Panc1 (cell line): ENCODE measurements around the gene CHPT1. TPM values are rescaled to one million over a fixed set of nuclear protein-coding genes. Genes with fewer than 3 reads are reported as not detected.

ENCODE experiments used
- ATAC-seq: fragments of 200-7000 bp; cut with Tn5 transposase; 2 replicates; pipeline ENCODE4 v1.9.1; 2020; ENCODE audit warnings: mild to moderate bottlenecking, moderate library complexity
- BruUV-seq: library from RNA; stranded (reverse); fragments of 400-500 nt; replicated peaks from 2 replicates; lab custom pipeline; 2021; lab: Mats Ljungman, UMichigan
- CTCF ChIA-PET: fragments of 300-600 bp; sonication (Branson Sonifier 250); formaldehyde crosslinking; loops from one replicate; lab custom pipeline; 2022; ENCODE audit warnings: antibody characterized with exemption; lab: Charles Lee
- POLR2A ChIA-PET: fragments of 300-600 bp; sonication (Branson Sonifier 250); formaldehyde crosslinking; loops from one replicate; lab custom pipeline; 2022; ENCODE audit warnings: antibody characterized with exemption; lab: Charles Lee
- DNase-seq: peaks from one replicate; pipeline ENCODE4 v3.0.0-alpha.2; 2010; ENCODE audit warnings: low read depth, low spot score
- H3K27ac ChIP-seq: 2 replicates; pipeline ENCODE4 v1.5.1; 2011; ENCODE audit warnings: mild to moderate bottlenecking, low read length, inconsistent platforms
- H3K27me3 ChIP-seq: fragments of 200-500 bp; sonication (Bioruptor generic); 2 replicates; pipeline ENCODE4 v1.6.0; 2014; ENCODE audit warnings: low read length, inconsistent platforms; ENCODE audit not compliant: control insufficient read depth, insufficient read depth
- H3K36me3 ChIP-seq: fragments of 200-500 bp; sonication (Bioruptor generic); 2 replicates; pipeline ENCODE4 v1.5.1; 2014; ENCODE audit warnings: inconsistent platforms, mild to moderate bottlenecking, low read length, moderate library complexity; ENCODE audit not compliant: control insufficient read depth, insufficient read depth
- H3K4me1 ChIP-seq: 2 replicates; pipeline ENCODE4 v1.5.1; 2011; ENCODE audit warnings: inconsistent platforms, mild to moderate bottlenecking, low read length, moderate library complexity; ENCODE audit not compliant: control insufficient read depth, insufficient read depth
- H3K4me3 ChIP-seq, 2 experiments: 2 replicates each; pipeline ENCODE4 v1.5.1; 2011 to 2012; ENCODE audit warnings: low read depth in 2 of 2, low read length in 2 of 2, mild to moderate bottlenecking in 2 of 2, inconsistent platforms in 1 of 2, moderate library complexity in 1 of 2
- H3K9me3 ChIP-seq: fragments of 200-500 bp; sonication (Bioruptor generic); 2 replicates; pipeline ENCODE4 v1.5.1; 2014; ENCODE audit warnings: low read depth, mild to moderate bottlenecking, inconsistent platforms, low read length, moderate library complexity; ENCODE audit not compliant: control insufficient read depth, insufficient read depth
- CTCF ChIP-seq: fragments of 450-650 bp; IDR thresholded peaks from 2 replicates; pipeline ENCODE4 v1.5.1; 2017; ENCODE audit warnings: mild to moderate bottlenecking
- POLR2AphosphoS5 ChIP-seq: IDR thresholded peaks from 2 replicates; pipeline ENCODE4 v1.6.1; 2012; ENCODE audit warnings: mild to moderate bottlenecking, low read depth, low read length, moderate library complexity
- SIN3A ChIP-seq: IDR thresholded peaks from 2 replicates; pipeline ENCODE4 v1.6.1; 2012; ENCODE audit warnings: low read depth, mild to moderate bottlenecking, low read length, moderate library complexity, borderline replicate concordance; ENCODE audit not compliant: insufficient read depth
- TCF7L2 ChIP-seq: IDR thresholded peaks from 2 replicates; pipeline ENCODE4 v1.6.1; 2011; ENCODE audit warnings: mild to moderate bottlenecking, low read depth, low read length, inconsistent platforms
- in situ Hi-C: cut with HindIII; loops from 2 replicates; pipeline ENCODE4 v1.10.0; 2016; ENCODE audit warnings: low sequenced_read_pairs, low pct_unique_long_range_greater_than_20kb
- intact Hi-C: fragments of 100-400 bp; cut with micrococcal nuclease; formaldehyde crosslinking; loops from one replicate; pipeline ENCODE4 v1.10.0; 2022; ENCODE audit not compliant: unreplicated experiment
- total RNA-seq: library from RNA; stranded (reverse); gene quantifications from one replicate; pipeline ENCODE4 v1.2.1, GENCODE V29; 2021; ENCODE audit not compliant: unreplicated experiment
- TF ChIP-seq, protein P1 (sequence below), 2 experiments: IDR thresholded peaks; 2 replicates each; pipeline ENCODE4 v1.6.1; 2011 to 2012; ENCODE audit warnings: low read depth in 2 of 2, control low read depth in 1 of 2, low read length in 1 of 2, mild to moderate bottlenecking in 1 of 2, moderate library complexity in 1 of 2; ENCODE audit not compliant: insufficient read depth in 1 of 2

CHPT1 gene
- total RNA-seq, 1 experiment from 2014 or later, result 78.3 TPM

- ATAC-seq, result no peak
- Histone ChIP-seq H3K4me3 (no peak overlapping the region), H3K9me3 (no peaks in the 10 kb centered on the region), H3K27ac (no peak overlapping the region), H3K27me3 (peaks cover 6% of the 10 kb centered on the region; the same call in 1 of the 2 replicates), H3K4me1 (no peaks in the 10 kb centered on the region), H3K36me3 (no peaks in the 10 kb centered on the region)
- intact Hi-C loops, result no loop called here
- TF ChIP-seq SIN3A (no peak), CTCF (no peak)
- no peak for DNase-seq
- CTCF ChIA-PET, result no interaction called here
- POLR2A ChIA-PET, result no interaction called here
- no TSS peak for BruUV-seq
- in situ Hi-C loops, result no loop called here
Observed at GRCh38 chr12:101653030-101653429, 44.4 kb upstream of the CHPT1 start.

DNA sequence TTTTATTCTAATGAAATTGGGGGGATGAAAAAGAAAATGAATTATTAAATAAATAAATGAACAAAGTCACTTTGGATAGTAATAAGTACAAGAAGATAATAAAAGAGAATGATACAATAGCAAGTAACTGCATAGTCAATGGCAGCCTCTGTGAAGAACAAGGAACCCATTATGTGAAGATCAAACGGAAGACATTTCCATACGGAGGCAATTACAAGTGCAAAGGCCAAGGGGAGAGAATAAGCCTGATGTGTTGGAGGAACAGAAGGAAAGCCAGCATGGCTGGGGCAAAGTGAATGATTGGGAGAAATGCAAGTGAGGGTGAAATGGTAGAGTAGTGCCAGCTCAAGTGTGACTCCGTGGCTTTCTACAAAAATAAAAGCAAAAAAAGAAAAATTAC, 43.9 kb upstream of the CHPT1 start:
- Histone ChIP-seq H3K27me3 (peaks cover 6% of the 10 kb centered on the region; the same call in 1 of the 2 replicates), H3K36me3 (no peaks in the 10 kb centered on the region), H3K4me3 (no peak overlapping the region), H3K27ac (no peak overlapping the region), H3K4me1 (no peaks in the 10 kb centered on the region), H3K9me3 (no peaks in the 10 kb centered on the region)
- intact Hi-C loops (no loop called here), in situ Hi-C loops (no loop called here)
- BruUV-seq, result no TSS peak
- ATAC-seq, result no peak
- CTCF ChIA-PET, result no interaction called here
- POLR2A ChIA-PET, result no interaction called here
- DNase-seq, result no peak
- TF ChIP-seq TCF7L2, result no peak
- TF ChIP-seq POLR2AphosphoS5, result no peak
- TF ChIP-seq, protein P1, sequence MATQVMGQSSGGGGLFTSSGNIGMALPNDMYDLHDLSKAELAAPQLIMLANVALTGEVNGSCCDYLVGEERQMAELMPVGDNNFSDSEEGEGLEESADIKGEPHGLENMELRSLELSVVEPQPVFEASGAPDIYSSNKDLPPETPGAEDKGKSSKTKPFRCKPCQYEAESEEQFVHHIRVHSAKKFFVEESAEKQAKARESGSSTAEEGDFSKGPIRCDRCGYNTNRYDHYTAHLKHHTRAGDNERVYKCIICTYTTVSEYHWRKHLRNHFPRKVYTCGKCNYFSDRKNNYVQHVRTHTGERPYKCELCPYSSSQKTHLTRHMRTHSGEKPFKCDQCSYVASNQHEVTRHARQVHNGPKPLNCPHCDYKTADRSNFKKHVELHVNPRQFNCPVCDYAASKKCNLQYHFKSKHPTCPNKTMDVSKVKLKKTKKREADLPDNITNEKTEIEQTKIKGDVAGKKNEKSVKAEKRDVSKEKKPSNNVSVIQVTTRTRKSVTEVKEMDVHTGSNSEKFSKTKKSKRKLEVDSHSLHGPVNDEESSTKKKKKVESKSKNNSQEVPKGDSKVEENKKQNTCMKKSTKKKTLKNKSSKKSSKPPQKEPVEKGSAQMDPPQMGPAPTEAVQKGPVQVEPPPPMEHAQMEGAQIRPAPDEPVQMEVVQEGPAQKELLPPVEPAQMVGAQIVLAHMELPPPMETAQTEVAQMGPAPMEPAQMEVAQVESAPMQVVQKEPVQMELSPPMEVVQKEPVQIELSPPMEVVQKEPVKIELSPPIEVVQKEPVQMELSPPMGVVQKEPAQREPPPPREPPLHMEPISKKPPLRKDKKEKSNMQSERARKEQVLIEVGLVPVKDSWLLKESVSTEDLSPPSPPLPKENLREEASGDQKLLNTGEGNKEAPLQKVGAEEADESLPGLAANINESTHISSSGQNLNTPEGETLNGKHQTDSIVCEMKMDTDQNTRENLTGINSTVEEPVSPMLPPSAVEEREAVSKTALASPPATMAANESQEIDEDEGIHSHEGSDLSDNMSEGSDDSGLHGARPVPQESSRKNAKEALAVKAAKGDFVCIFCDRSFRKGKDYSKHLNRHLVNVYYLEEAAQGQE (IDR thresholded peaks at IDR 0.05; ENCODE audit: insufficient read depth in 1 of 2, low read depth in 2 of 2, low read length in 1 of 2), result no peak
- no peak for TF ChIP-seq SIN3A
- TF ChIP-seq CTCF, result no peak
